ENCODE data around the gene PMFBP1.

The PMFBP1 gene

DNA sequence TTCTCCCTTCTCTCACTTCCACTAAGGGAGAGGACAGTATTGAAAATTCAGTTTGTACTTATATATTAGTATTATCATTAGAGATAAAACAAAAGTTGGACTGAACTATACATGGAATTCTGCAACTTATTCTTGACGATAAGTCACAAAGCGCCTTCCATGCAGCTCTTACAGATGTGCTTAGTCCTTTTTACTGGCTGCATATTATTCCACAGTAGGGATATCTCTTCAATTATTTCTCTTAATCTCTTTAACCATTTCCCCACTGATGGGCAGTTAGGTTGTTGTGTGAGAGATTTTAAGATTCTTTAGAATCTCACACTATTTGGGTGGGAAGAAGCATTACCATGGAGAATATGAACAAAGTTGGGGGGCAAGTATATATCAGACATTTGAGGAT lies 32.0 kb downstream of the PMFBP1 start:
- DNase-seq (ENCODE audit: low read depth): no peak
- TF ChIP-seq MYC (IDR thresholded peaks at IDR 0.05; ENCODE audit: low read depth, low read length): no peak
- TF ChIP-seq, protein P1, sequence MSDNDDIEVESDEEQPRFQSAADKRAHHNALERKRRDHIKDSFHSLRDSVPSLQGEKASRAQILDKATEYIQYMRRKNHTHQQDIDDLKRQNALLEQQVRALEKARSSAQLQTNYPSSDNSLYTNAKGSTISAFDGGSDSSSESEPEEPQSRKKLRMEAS (IDR thresholded peaks at IDR 0.05; ENCODE audit: low read depth, low read length): no peak
- TF ChIP-seq POLR2A (IDR thresholded peaks at IDR 0.05; ENCODE audit: extremely low read depth, insufficient read length): no peak
- TF ChIP-seq, protein P2, sequence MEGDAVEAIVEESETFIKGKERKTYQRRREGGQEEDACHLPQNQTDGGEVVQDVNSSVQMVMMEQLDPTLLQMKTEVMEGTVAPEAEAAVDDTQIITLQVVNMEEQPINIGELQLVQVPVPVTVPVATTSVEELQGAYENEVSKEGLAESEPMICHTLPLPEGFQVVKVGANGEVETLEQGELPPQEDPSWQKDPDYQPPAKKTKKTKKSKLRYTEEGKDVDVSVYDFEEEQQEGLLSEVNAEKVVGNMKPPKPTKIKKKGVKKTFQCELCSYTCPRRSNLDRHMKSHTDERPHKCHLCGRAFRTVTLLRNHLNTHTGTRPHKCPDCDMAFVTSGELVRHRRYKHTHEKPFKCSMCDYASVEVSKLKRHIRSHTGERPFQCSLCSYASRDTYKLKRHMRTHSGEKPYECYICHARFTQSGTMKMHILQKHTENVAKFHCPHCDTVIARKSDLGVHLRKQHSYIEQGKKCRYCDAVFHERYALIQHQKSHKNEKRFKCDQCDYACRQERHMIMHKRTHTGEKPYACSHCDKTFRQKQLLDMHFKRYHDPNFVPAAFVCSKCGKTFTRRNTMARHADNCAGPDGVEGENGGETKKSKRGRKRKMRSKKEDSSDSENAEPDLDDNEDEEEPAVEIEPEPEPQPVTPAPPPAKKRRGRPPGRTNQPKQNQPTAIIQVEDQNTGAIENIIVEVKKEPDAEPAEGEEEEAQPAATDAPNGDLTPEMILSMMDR (IDR thresholded peaks at IDR 0.05; ENCODE audit: low read depth, low read length): no peak
- no peak overlapping the region for H3K4me3 ChIP-seq (ENCODE audit: low read depth, low read length)

DNA sequence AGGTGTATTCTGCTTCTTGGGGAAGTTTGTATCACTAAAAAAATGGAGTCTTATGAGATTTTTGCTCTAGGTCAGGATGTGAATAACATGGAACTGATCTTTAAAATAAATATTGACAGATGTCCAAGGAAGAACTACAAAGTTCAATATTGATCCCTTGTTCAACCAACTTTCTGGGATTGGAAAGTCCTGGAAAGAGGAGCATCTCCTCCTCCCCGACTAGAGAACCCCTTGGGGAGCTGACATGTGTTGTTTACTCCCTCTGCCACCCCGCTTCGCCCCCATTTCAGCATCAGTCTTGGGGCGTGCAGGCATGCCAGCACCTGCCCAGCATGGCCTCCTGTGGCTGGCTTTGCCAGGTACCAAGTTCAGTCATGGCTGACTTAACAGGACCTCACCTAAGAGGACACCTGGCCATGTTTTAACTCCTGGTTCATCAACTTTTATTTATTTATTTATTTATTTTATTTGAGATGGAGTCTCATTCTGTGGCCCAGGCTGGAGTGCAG lies 33.8 kb downstream of the PMFBP1 start:
- TF ChIP-seq, protein P2 (IDR thresholded peaks at IDR 0.05; ENCODE audit: low read depth, low read length): no peak
- TF ChIP-seq MYC (IDR thresholded peaks at IDR 0.05; ENCODE audit: low read depth, low read length): no peak
- TF ChIP-seq, protein P1 (IDR thresholded peaks at IDR 0.05; ENCODE audit: low read depth, low read length): no peak
- TF ChIP-seq POLR2A (IDR thresholded peaks at IDR 0.05; ENCODE audit: extremely low read depth, insufficient read length): no peak
- no peak for DNase-seq (ENCODE audit: low read depth)
- H3K4me3 ChIP-seq (ENCODE audit: low read depth, low read length): no peak overlapping the region

DNA sequence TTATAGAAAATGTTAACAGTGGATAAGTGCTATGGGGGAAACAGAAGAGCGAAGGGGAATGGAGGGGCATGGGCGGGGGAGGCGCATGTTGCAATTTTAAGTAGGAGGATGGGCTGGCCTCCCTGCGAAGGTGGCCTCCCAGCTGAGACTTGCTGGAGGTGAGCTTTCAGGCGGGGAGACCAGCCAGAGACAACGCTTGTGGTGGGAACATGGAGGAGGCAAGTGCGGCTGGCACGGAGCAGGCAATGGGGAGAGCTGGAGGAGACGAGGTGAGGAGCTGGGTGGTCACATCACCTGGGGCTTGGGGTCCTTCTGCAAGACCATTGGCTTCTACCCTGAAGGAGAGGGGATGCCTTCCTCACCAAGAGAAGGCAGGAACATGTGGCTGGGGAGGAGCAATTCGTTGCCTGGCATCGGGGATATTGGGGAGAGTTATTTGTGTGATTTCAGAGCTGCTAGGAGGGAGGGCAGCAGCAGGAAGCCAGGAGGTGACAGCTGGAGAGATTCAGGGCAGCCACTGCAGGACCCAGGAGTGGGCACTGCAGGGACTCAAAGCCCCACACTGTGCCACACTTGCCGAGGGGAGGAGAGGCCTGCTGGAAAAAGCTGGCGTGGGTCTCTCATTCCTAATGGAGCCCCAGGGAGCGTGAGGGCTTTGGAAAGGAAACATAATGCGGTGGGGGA lies 34.4 kb downstream of the PMFBP1 start:
- H3K4me3 ChIP-seq (ENCODE audit: low read depth, low read length): no peak overlapping the region
- TF ChIP-seq, protein P1 (IDR thresholded peaks at IDR 0.05; ENCODE audit: low read depth, low read length): no peak
- TF ChIP-seq MYC (IDR thresholded peaks at IDR 0.05; ENCODE audit: low read depth, low read length): no peak
- TF ChIP-seq, protein P2 (IDR thresholded peaks at IDR 0.05; ENCODE audit: low read depth, low read length): no peak
- TF ChIP-seq POLR2A (IDR thresholded peaks at IDR 0.05; ENCODE audit: extremely low read depth, insufficient read length): no peak
- DNase-seq (ENCODE audit: low read depth): no peak

DNA sequence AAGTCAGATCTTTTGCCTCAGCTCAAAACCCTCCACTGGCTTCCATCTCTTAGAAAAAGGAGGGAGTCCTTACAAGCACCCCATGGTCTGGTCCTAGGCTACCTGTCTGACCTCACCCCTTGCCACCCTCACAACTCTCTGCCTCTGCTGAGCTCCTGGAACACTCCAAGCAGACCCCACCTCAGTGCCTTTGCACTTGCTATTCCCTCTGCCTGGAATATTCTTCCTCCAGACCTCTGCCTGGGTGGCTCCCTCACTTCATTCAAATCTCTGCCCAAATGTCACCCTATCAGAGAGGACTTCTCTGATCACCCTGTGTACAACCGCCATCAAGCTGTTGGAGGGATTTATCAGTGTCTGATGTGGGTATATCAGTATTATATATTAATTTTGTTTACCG lies 37.4 kb downstream of the PMFBP1 start:
- TF ChIP-seq, protein P2 (IDR thresholded peaks at IDR 0.05; ENCODE audit: low read depth, low read length): no peak
- TF ChIP-seq POLR2A (IDR thresholded peaks at IDR 0.05; ENCODE audit: extremely low read depth, insufficient read length): no peak
- TF ChIP-seq, protein P1 (IDR thresholded peaks at IDR 0.05; ENCODE audit: low read depth, low read length): no peak
- no peak for TF ChIP-seq MYC (IDR thresholded peaks at IDR 0.05; ENCODE audit: low read depth, low read length)
- no peak for DNase-seq (ENCODE audit: low read depth)

DNA sequence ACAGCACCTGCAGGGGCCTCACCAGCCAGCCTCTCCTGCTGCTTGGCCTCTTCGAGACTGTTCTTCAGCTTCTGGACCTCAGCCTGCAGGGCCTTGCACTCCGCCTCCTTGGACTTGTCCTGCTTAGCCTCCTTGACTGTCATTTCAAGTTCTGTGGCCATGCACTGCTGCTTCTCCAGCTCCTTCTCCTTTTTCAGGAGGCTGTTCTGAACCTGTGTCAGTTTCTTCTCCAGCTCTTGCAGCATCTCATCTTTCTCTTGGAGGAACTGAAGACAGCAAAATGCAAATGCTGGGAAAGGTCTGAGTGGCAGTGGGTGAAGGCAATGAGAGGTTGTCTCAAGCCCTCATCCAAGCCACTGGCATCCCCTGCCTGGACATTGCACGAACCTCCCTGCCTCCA lies 39.2 kb downstream of the PMFBP1 start:
- no peak for TF ChIP-seq MYC (IDR thresholded peaks at IDR 0.05; ENCODE audit: low read depth, low read length)
- TF ChIP-seq, protein P2 (IDR thresholded peaks at IDR 0.05; ENCODE audit: low read depth, low read length): no peak
- TF ChIP-seq POLR2A (IDR thresholded peaks at IDR 0.05; ENCODE audit: extremely low read depth, insufficient read length): no peak
- TF ChIP-seq, protein P1 (IDR thresholded peaks at IDR 0.05; ENCODE audit: low read depth, low read length): no peak
- DNase-seq (ENCODE audit: low read depth): no peak
- H3K4me3 ChIP-seq (ENCODE audit: low read depth, low read length): no peak overlapping the region

More for the DNA sequence above, 37.4 kb downstream of the PMFBP1 start:
- no peak overlapping the region for H3K4me3 ChIP-seq (ENCODE audit: low read depth, low read length)
